Lung (tissue), 12 donors: Measurements from ENCODE around the gene TEAD1. TPM values are rescaled to one million over a fixed set of nuclear protein-coding genes. Genes with fewer than 3 reads are reported as not detected.

Experiments
- ATAC-seq: fragments of 200-7000 bp; cut with Tn5 transposase; one replicate; pipeline ENCODE4 v1.9.1; 2020; ENCODE audit warnings: moderate number of reproducible peaks; ENCODE audit not compliant: insufficient read depth, low FRiP score
- DNase-seq, 3 donors: peaks; one replicate each; pipeline ENCODE4 v3.0.0-alpha.2; 2013 to 2017
- H3K27ac ChIP-seq, 2 donors: one replicate each; pipeline ENCODE4 v1.5.1; 2013; ENCODE audit warnings: mild to moderate bottlenecking in 2 of 2, moderate library complexity in 2 of 2, control low read depth in 1 of 2, inconsistent platforms in 1 of 2, low read depth in 1 of 2, low read length in 1 of 2
- H3K27me3 ChIP-seq, 3 donors: one replicate each; pipeline ENCODE4 v1.5.1; 2013; ENCODE audit warnings: low read length in 2 of 3; ENCODE audit not compliant: control insufficient read depth in 3 of 3, insufficient read depth in 3 of 3
- H3K36me3 ChIP-seq, 4 donors: one replicate each; pipeline ENCODE4 v1.5.1; 2013; ENCODE audit warnings: low read length in 4 of 4, mild to moderate bottlenecking in 1 of 4, moderate library complexity in 1 of 4; ENCODE audit not compliant: control insufficient read depth in 4 of 4, insufficient read depth in 4 of 4
- H3K4me1 ChIP-seq, 5 donors: one replicate each; pipeline ENCODE4 v1.5.1; 2013; ENCODE audit warnings: low read length in 5 of 5, mild to moderate bottlenecking in 2 of 5, moderate library complexity in 1 of 5; ENCODE audit not compliant: control insufficient read depth in 5 of 5, insufficient read depth in 5 of 5
- H3K4me3 ChIP-seq: one replicate; pipeline ENCODE4 v1.5.1; 2013; ENCODE audit warnings: mild to moderate bottlenecking, control low read depth, moderate library complexity
- H3K9ac ChIP-seq, 2 donors: one replicate each; pipeline ENCODE4 v1.5.1; 2013; ENCODE audit warnings: low read length in 2 of 2, control low read depth in 1 of 2; ENCODE audit not compliant: insufficient read depth in 1 of 2
- H3K9me3 ChIP-seq, 4 donors: one replicate each; pipeline ENCODE4 v1.5.1; 2013; ENCODE audit warnings: low read length in 3 of 4, mild to moderate bottlenecking in 1 of 4, moderate library complexity in 1 of 4; ENCODE audit not compliant: control insufficient read depth in 4 of 4, insufficient read depth in 3 of 4
- CTCF ChIP-seq: IDR thresholded peaks from 2 replicates; pipeline ENCODE4 v1.5.1; 2012; ENCODE audit warnings: mild to moderate bottlenecking; ENCODE audit errors: control extremely low read depth, extremely low read depth
- WGBS, 2 donors: extraction: QIAGEN DNeasy Blood & Tissue Kit; methylation state at CpG; one replicate each; pipeline ENCODE4 v1.1.7; 2013; 5-methylcytosine and 5-hydroxymethylcytosine counted together
- polyA plus RNA-seq, 2 donors: library from polyadenylated mRNA; stranded (reverse); fragments of 200-250 nt; gene quantifications; one replicate each; pipeline ENCODE4 v1.2.1, GENCODE V29; 2013
- total RNA-seq, 2 donors: library from RNA; depleted of rRNA in 1 of 2; stranded (reverse); fragments of >200 nt in 1 of 2; gene quantifications; one replicate each; pipeline ENCODE4 v1.2.1, GENCODE V29; 2014 to 2021
- donor health status: control.
- donor health status: control.
- donor health status: Bipolar disorder and iron deficiency.
- donor health status: healthy.
- donor health status: DM: yes; HTN: yes; CAD: no.

The TEAD1 gene
- total and polyA plus RNA-seq, 4 donors: 7.7 to 141 (median 38.8) TPM

GRCh38 chr11:12941671-12942070 is 267.4 kb downstream of the TEAD1 start:
- H3K9ac ChIP-seq: no peak overlapping the region
- H3K27ac ChIP-seq: no peak overlapping the region
- no peak for TF ChIP-seq CTCF
- ATAC-seq (no peak), DNase-seq (no peak)
- H3K4me1 ChIP-seq: no peaks in the 10 kb centered on the region
- H3K27me3 ChIP-seq: no peaks in the 10 kb centered on the region
- peaks cover 0 to 4% (median 0%) of the 10 kb centered on the region in 4 donors for H3K9me3 ChIP-seq
- H3K36me3 ChIP-seq: peaks cover 10 to 32% (median 13%) of the 10 kb centered on the region in 4 donors
- 93 to 94% methylated on average over 4 of the region's 4 CpGs for WGBS, 2 donors
- no peak overlapping the region for H3K4me3 ChIP-seq

- no peak for TF ChIP-seq CTCF
- ATAC-seq: no peak
- no peak for DNase-seq
- Histone ChIP-seq H3K4me3 (no peak overlapping the region), H3K4me1 (no peaks in the 10 kb centered on the region), H3K27me3 (no peaks in the 10 kb centered on the region), H3K9ac (no peak overlapping the region), H3K36me3 (peaks cover 9 to 27% (median 12%) of the 10 kb centered on the region in 4 donors), H3K27ac (no peak overlapping the region), H3K9me3 (peaks cover 0 to 4% (median 0%) of the 10 kb centered on the region in 4 donors)
- WGBS, 2 donors: 94 to 95% methylated on average over 11 of the region's 11 CpGs
Observed at GRCh38 chr11:12942157-12942556, 267.9 kb downstream of the TEAD1 start.

GRCh38 chr11:12943311-12943710 is 269.1 kb downstream of the TEAD1 start:
- no peak for TF ChIP-seq CTCF
- H3K9me3 ChIP-seq: peaks cover 0 to 4% (median 0%) of the 10 kb centered on the region in 4 donors

GRCh38 chr11:12944889-12945288 is 270.7 kb downstream of the TEAD1 start:
- DNase-seq (peak in 2 of 3 donors; percentile 21 to 24), ATAC-seq (no peak)
- H3K9ac ChIP-seq: no peak overlapping the region
- H3K4me1 ChIP-seq: no peaks in the 10 kb centered on the region
- TF ChIP-seq CTCF: no peak
- peaks cover 6 to 13% (median 8%) of the 10 kb centered on the region in 4 donors for H3K36me3 ChIP-seq
- no peaks in the 10 kb centered on the region for H3K27me3 ChIP-seq
- H3K4me3 ChIP-seq: no peak overlapping the region
- 85 to 91% methylated on average over 3 of the region's 3 CpGs for WGBS, 2 donors
- H3K27ac ChIP-seq: no peak overlapping the region
- H3K9me3 ChIP-seq: peaks cover 0 to 4% (median 0%) of the 10 kb centered on the region in 4 donors

More at GRCh38 chr11:12943311-12943710, 269.1 kb downstream of the TEAD1 start:
- WGBS, 2 donors: 90 to 94% methylated on average over 5 of the region's 5 CpGs
- DNase-seq (no peak), ATAC-seq (no peak)
- peaks cover 6 to 23% (median 10%) of the 10 kb centered on the region in 4 donors for H3K36me3 ChIP-seq
- no peak overlapping the region for H3K9ac ChIP-seq
- no peaks in the 10 kb centered on the region for H3K27me3 ChIP-seq
- H3K4me1 ChIP-seq: no peaks in the 10 kb centered on the region
- H3K4me3 ChIP-seq: no peak overlapping the region
- no peak overlapping the region for H3K27ac ChIP-seq
